ENCODE results near the gene NFKB2. TPM values are rescaled to one million over a fixed set of nuclear protein-coding genes. Genes with fewer than 3 reads are reported as not detected.

The NFKB2 gene
- total and polyA plus RNA-seq, 12 donors, result 9.9 to 40.0 (median 16.2) TPM

DNA sequence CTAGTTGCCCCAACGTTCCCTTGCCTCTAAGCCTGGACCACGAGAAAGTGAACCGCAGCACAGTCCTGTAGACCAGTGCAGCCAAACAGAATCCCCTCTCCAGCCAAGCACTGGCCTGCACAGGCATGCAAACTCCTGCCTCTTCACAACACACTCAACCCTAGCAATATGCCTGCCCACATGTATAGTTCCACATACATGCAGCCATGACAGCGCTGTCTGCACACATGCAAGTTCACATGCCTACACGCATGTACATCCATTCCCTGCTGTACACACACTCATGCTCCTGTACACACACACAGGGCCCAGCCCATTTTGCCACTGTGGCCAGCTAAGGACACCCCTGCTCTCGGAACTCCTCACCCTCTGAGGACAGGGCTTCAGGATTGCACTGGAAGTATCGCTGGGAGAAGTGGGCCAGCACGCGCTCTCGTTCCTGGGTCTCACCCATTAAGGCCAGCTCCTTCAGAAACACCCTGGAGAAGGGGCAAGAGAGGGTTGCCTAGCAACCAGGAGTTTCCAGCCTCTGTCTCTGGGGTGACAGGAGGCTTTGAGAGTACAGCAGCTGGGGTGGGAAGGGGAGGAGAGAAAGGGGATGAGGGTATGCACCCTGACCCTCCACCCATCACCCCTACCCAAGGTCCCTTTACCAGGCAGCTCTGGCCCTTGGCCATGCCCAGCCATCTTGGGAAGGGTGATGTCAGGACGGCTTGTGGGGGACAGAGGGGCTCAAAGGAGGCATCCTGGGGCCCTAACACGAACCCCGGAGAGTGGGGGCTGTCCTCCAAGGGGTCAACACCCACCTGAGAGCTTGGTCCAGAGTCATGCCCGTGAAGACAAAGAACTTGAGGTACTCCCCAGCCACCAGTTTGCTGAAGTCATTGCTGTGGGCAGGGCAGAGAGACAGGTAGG, 16.1 kb downstream of the NFKB2 start:
- Histone ChIP-seq H3K27ac (no peak overlapping the region), H3K4me3 (no peak overlapping the region), H3K27me3 (peaks cover 13 to 92% (median 90%) of the 10 kb centered on the region in 7 donors), H3K4me1 (peaks cover 0 to 24% (median 13%) of the 10 kb centered on the region in 9 donors), H3K36me3 (no peaks in the 10 kb centered on the region), H3K9me3 (no peaks in the 10 kb centered on the region)
- WGBS, 2 donors, result 77 to 81% methylated on average over 14 of the region's 14 CpGs
- TF ChIP-seq, protein P1, sequence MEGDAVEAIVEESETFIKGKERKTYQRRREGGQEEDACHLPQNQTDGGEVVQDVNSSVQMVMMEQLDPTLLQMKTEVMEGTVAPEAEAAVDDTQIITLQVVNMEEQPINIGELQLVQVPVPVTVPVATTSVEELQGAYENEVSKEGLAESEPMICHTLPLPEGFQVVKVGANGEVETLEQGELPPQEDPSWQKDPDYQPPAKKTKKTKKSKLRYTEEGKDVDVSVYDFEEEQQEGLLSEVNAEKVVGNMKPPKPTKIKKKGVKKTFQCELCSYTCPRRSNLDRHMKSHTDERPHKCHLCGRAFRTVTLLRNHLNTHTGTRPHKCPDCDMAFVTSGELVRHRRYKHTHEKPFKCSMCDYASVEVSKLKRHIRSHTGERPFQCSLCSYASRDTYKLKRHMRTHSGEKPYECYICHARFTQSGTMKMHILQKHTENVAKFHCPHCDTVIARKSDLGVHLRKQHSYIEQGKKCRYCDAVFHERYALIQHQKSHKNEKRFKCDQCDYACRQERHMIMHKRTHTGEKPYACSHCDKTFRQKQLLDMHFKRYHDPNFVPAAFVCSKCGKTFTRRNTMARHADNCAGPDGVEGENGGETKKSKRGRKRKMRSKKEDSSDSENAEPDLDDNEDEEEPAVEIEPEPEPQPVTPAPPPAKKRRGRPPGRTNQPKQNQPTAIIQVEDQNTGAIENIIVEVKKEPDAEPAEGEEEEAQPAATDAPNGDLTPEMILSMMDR (IDR thresholded peaks at IDR 0.05), result no peak
- ATAC-seq (no peak), DNase-seq (no peak)
- intact Hi-C loops (cut with DNase I), result loop anchor here in 1 of 10 donors (10.0 kb wide), 1 partner anchor 173 kb away; no protein-coding TSS in a partner anchor

- H3K27ac ChIP-seq, result no peak overlapping the region
- peaks cover 0 to 24% (median 13%) of the 10 kb centered on the region in 9 donors for H3K4me1 ChIP-seq
- TF ChIP-seq, protein P1 (IDR thresholded peaks at IDR 0.05), result no peak
- H3K27me3 ChIP-seq, result peaks cover 13 to 98% (median 92%) of the 10 kb centered on the region in 7 donors
- intact Hi-C loops (cut with DNase I), result loop anchor here in 1 of 10 donors (10.0 kb wide), 1 partner anchor 173 kb away; no protein-coding TSS in a partner anchor
- no peak overlapping the region for H3K4me3 ChIP-seq
- no peaks in the 10 kb centered on the region for H3K36me3 ChIP-seq
- H3K9me3 ChIP-seq, result no peaks in the 10 kb centered on the region
- ATAC-seq (no peak), DNase-seq (no peak)
- 88 to 91% methylated on average over 10 of the region's 10 CpGs for WGBS, 2 donors
Observed at GRCh38 chr10:102412293-102412692, 16.8 kb downstream of the NFKB2 start.

DNA sequence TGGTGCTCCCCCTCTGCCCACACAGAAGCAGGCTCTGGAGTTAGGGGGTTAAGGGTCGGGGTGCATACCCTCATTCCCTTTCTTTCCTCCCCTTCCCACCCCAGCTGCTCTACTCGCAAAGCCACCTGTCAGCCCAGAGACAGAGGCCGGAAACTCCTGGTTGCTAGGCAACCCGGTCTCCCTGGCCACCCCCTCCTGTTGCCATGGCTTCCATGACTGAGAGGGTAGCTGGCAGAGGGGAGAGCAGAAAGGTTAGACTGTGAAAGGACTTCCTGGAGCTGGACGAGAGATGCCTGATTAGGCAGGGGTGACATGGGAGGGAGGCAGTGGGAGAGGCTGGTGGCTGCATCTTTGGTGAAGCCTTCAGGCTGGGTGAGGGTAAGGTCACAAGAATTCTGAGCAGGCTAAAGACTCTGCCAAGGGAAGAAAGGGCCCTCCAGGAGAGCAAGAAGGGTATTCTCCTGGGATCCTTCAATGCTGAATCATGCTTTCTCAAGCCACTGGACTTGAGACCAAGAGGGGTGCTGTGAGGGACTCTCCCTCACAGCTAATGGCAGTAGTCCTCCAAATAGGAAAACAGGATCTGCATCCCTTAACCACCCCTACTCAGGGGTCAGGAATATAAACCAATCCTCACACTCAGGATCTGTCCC, 17.7 kb downstream of the NFKB2 start:
- Histone ChIP-seq H3K4me3 (no peak overlapping the region), H3K9me3 (no peaks in the 10 kb centered on the region), H3K27me3 (peaks cover 11 to 96% (median 95%) of the 10 kb centered on the region in 7 donors), H3K36me3 (no peaks in the 10 kb centered on the region), H3K4me1 (peaks cover 0 to 24% (median 13%) of the 10 kb centered on the region in 9 donors), H3K27ac (no peak overlapping the region)
- DNase-seq, result no peak
- TF ChIP-seq, protein P1 (IDR thresholded peaks at IDR 0.05), result no peak
- WGBS, 2 donors, result 15 to 17% methylated on average over 5 of the region's 5 CpGs
- intact Hi-C loops (cut with DNase I), result loop anchor here in 1 of 10 donors (10.0 kb wide), 1 partner anchor 172 kb away; no protein-coding TSS in a partner anchor
- no peak for ATAC-seq
